NT2/D1 (cell line): Measurements from ENCODE around the gene STAC.

Source experiments
- SUZ12 ChIP-seq: IDR thresholded peaks from 2 replicates; pipeline ENCODE4 v1.6.1; 2011; ENCODE audit not compliant: insufficient read length, insufficient read depth; ENCODE audit errors: extremely low read depth
- ZNF274 ChIP-seq: IDR thresholded peaks from 2 replicates; pipeline ENCODE4 v1.6.1; 2011; ENCODE audit warnings: mild to moderate bottlenecking, low read depth, low read length

DNA sequence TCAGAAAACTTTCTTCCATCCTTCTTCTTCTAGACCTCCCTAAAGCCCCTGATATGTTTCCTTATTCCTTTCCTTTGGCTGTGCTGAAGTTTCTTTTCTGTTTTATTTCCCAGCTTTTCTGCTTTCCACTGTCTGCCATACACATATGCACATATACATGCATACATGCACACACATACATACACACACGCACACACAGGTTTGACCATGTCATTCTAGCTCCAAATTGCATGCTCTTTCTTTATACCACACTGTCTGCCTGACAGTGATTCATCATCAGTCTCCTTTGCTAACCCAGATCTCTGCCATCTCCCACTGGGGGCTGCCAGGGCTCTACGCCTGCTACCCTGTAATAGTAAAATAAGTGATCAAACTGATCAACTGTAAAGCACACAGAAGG lies 181.3 kb downstream of the STAC start:
- TF ChIP-seq ZNF274 (no peak), SUZ12 (no peak)
